GM19193 (cell line): ENCODE results near the gene PPID.

Experiments used
- POLR2A ChIP-seq: IDR thresholded peaks from 4 replicates; pipeline ENCODE4 v1.6.1; 2011; ENCODE audit not compliant: insufficient read depth, insufficient read length; ENCODE audit errors: extremely low read depth

The PPID gene

GRCh38 chr4:158722917-158723793 is at the start of gene PPID:
Gene PPID, minus strand, starts transcription at chr4:158723396. Its CDS starts 108 bp downstream, at chr4:158723288.
- TF ChIP-seq POLR2A, result peak; percentile 95

GRCh38 chr4:158771776-158772175 is 48.6 kb upstream of the PPID start:
- TF ChIP-seq POLR2A, result no peak

- no peak for TF ChIP-seq POLR2A
These were observed 47.5 kb upstream of the PPID start for GRCh38 chr4:158770671-158771070.

GRCh38 chr4:158769175-158769921 is 46.2 kb upstream of the PPID start:
- no peak for TF ChIP-seq POLR2A

- peak; percentile 43 for TF ChIP-seq POLR2A
These were observed 45.5 kb upstream of the PPID start, which contains the start of gene FNIP2 for GRCh38 chr4:158768555-158769174. Gene FNIP2, plus strand, starts transcription at chr4:158769026. Its CDS starts 187 bp downstream, at chr4:158769213.

GRCh38 chr4:158767451-158767850 is 44.3 kb upstream of the PPID start:
- no peak for TF ChIP-seq POLR2A

- no peak for TF ChIP-seq POLR2A
These were observed 43.3 kb upstream of the PPID start for GRCh38 chr4:158766434-158767044.

GRCh38 chr4:158763462-158763861 is 40.3 kb upstream of the PPID start:
- no peak for TF ChIP-seq POLR2A

- TF ChIP-seq POLR2A, result no peak
These were observed 39.4 kb upstream of the PPID start for GRCh38 chr4:158762553-158762952.

GRCh38 chr4:158760866-158761265 is 37.7 kb upstream of the PPID start:
- no peak for TF ChIP-seq POLR2A

- no peak for TF ChIP-seq POLR2A
These were observed 35.5 kb upstream of the PPID start for GRCh38 chr4:158758703-158759102.

- no peak for TF ChIP-seq POLR2A
These were observed 34.9 kb upstream of the PPID start for GRCh38 chr4:158758142-158758541.

GRCh38 chr4:158756588-158756987 is 33.4 kb upstream of the PPID start:
- TF ChIP-seq POLR2A, result no peak

- no peak for TF ChIP-seq POLR2A
These were observed 31.4 kb upstream of the PPID start for GRCh38 chr4:158754385-158755180.
